Stimulated activated CD4-positive, alpha-beta T cell treated with anti-CD3 and anti-CD28 coated beads, Interleukin-4, amount 100 ng/mL, for 48 hours (primary cell): ENCODE data around the gene SPTY2D1.
A peak's percentile ranks its signal among the peaks of the same experiment; 100 is the strongest.
"Not testable (repeated sequence)": the region's sequence is repeated elsewhere in the genome, so short reads cannot be mapped to it uniquely, and the experiment has no call there.

Experiments
- DNase-seq, 2 donors: peaks; one replicate each; pipeline ENCODE4 v3.0.0-alpha.2; 2020; ENCODE audit warnings: low read depth in 2 of 2

SPTY2D1 gene

DNA sequence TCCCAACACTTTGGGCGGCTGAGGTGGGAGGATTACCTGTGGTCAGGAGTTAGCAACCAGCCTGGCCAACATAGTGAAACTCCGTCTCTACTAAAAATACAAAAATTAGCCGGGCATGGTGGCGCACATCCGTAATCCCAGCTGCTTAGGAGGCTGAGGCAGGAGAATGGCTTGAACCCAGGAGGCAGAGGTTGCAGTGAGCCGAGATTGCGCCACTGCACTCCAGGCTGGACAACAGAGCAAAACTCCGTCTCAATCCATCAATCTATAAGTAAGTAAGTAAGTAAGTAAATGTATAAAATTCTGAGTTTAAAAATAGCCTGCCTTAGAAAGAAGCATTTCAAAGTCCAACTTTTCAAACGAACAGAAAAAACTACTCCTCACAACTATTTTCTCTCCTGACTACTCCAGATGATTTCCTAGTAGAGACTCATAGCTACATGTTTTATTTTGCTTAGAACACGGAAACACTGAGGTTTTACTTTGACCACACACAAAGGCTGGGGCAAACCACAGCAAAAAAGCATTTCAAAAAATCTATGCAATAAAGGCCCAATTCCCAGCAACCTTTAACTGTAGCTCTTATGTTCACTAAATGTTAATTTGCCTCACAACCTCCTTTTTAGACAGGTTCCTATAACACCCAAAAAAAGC, 16.3 kb downstream of the SPTY2D1 start:
- DNase-seq: peak in 1 of 2 donors; percentile 4

DNA sequence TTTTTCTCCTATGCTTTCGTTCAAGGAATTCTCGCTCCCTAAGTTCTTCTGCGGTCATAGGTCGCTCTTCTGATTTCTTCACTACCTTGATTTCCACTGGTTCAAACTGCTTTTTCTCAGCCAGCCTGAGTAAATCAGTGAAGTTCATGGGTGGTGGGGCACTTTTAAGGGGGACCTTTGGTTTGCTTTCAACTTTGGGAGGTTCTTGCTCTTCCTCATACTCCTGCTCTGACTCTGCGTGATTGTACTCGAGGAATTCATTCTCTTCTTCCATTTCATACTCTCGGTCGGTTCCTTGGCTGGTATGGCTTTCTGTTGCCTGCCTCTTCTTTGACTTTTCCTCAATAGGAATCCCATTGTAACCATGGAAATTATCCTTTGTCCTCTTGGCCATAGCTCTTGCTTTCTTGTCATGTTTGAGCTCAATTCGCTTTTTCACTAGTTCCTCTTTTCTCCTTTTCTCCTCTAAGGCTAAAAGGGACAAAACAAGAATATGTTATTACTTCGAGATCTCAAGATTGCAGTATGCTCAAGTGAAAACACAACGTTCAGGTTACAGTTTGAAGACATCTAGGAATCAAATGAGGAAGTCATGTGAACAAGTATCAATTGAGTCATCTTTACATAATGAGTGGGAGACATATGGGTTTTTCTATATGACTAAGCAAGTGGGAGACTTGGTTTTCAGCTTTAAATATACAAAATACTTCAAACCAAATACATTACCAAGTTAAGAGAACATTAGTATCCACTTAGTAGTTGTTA, 18.3 kb downstream of the SPTY2D1 start:
- DNase-seq: no peak

GRCh38 chr11:18614667-18615066, 19.5 kb downstream of the SPTY2D1 start:
- no peak for DNase-seq

GRCh38 chr11:18612394-18612793, 21.7 kb downstream of the SPTY2D1 start:
- no peak for DNase-seq

GRCh38 chr11:18611196-18611595, 22.9 kb downstream of the SPTY2D1 start:
- DNase-seq: no peak

DNA sequence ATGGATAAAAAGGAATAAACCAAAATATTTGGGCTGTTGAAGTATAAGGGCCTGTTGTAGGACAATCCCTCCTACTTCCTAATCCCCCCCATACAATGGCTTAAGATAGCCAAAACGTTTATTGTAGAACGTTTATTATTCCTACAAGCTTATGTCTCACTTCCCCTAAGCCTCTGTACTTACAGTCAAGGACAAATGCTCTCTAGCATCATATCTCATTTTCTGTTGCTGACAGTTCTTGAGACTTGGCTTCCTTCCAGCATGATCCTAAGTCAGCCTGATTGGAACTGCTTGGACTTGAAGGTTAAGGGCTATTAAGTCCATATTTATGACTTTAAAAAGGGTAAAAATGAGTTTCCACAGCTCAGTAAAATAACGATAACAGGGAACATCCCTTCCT, 25.8 kb downstream of the SPTY2D1 start:
- no peak for DNase-seq

DNA sequence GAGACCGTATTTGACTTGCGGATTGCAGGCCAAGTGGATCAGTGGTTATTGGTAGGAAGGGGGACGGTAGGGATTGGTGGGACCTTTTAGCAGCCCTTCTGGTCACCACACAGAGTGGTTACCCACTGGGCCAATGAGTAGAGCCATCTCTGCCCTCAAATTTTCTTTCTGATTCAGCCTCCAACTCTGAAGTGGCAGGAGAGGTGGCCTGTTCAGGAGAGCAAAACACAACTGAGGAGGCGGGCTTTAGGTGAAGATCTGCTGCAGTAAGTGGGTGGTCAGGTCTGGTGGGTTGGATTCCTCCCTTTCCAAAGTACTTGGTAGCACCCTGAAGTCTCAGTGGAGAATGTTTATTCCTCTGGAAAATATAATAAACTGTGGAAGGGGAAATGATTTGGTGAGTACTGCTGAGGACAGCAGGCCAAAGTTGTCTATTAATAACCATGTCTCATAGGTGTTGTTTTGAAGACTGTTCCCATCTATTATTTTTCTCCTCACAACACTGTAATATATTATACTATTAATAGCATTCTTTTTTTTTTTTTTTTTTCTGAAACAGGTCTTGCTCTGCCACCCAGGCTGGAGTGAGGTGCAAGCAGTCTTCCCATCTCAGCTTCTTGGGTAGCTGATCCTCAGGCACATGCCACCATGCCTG, 33.1 kb downstream of the SPTY2D1 start:
- DNase-seq: no peak

DNA sequence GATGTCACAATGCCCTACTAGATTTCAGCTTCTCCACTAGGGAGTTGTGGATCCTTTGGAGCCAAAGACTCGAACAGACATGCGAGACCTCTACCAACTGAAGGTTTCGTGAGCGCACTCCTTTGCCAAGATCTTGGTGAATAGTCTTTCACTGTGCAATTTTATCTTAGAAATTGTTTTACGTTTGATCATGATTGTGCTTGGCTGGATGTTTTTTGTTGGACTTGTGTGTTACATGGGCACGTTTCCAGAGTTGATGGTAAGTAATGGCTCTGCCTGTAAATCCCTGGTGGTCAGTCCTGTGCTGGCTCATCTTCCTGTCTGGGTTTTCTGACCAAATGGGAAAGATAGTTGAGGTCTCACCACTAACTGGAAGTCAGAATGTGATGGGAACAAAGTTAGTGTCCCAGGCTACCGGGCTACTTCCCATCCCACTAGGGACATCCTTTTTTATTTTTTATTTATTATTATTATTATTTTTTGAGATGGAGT, 34.4 kb downstream of the SPTY2D1 start, which contains the start of gene MISFA:
MISFA (plus strand) TSS at position 51 of the 492 bp plus-strand sequence; CDS start at position 191, 140 bp downstream.
- DNase-seq: no peak

DNA sequence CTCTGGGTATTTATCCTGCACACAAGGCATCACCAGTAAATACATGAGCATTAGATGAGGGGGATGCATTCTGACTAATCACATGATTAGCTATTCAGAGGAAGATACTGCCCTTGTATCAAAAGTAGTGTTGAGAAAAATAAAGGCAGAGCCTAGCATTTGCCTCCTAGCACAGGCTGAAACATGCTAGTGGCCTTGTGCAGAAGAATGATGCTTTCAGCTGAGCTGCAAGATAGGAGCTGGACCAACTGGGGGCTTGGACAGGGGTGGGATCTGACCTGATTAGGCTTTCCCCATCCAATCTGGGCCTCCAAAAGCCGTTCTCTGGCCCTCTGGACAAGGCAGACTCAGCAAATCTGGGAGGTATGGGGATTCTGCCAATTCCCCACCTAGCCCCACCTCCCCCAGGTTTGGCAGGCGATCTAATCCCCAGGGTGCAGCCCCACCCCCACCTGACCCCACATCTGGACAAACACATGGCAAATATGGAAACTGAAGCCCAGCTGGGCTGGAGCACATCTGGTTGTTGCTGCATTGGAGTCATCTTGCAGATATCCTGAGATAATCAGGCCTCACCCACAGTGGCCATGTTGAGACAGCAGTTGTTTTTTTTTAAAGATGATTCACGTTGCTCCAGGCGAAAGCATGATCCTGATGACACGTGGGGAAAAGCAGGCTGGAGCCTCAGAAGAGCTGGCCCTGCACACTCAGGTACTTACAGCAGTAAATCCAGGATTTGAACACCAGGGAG, 39.0 kb downstream of the SPTY2D1 start:
- DNase-seq: no peak

GRCh38 chr11:18594088-18594487, 40.1 kb downstream of the SPTY2D1 start:
- not testable (repeated sequence) for DNase-seq

- no peak for DNase-seq
These were observed 43.6 kb downstream of the SPTY2D1 start for GRCh38 chr11:18590571-18590970.

DNA sequence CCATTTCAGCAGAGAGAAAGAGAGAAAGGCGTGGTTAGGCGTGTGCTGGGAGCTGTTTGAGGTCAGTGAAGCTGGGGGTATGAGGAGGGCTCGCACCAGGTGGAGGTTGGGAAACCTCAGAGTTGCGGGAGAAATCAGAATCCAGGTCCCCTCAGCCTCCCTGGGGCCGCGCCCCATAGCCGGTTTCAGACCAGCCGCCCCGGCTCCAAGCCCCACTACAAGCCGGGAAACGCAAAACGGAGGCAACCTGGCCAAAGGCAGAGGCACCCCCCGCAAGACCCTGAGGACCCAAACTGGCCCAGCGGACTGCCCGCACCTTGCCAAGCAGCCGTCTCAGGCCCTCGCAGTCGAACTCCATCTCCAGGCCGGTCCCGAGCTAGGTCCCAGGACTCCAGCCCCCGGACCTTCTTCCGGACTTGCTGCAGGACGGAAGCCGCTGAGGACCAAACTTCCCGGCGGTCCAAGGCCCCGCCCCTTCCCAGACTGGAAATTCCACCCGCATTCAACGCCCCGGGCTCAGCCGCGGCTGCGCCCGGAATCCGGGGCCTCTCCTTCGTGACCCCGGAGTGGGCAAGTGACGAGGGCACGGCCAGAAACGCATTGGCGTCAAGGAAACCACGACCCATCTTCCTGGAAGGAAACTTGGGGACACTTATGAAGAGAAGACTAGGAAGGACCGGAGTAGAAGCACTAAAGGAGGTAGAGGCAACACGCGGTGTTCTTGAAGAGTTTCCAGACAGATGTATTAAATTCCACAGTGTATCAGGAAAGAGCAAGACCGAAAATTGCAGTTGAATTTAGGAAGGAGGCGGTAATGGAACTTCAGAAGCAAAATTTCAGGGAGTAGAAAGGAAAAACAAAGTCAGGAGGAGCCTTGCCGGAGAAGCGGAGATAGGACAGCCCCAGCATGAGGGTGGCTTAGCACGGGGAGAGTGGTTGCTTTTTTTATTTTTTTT, 45.6 kb downstream of the SPTY2D1 start, which contains the start of gene UEVLD:
UEVLD (minus strand) TSS at position 438 of the 956 bp plus-strand sequence; CDS start at position 358, 80 bp downstream.
- peak; percentile 59 to 73 for DNase-seq

- DNase-seq: no peak
These were observed 52.3 kb downstream of the SPTY2D1 start for GRCh38 chr11:18581825-18582224.

DNA sequence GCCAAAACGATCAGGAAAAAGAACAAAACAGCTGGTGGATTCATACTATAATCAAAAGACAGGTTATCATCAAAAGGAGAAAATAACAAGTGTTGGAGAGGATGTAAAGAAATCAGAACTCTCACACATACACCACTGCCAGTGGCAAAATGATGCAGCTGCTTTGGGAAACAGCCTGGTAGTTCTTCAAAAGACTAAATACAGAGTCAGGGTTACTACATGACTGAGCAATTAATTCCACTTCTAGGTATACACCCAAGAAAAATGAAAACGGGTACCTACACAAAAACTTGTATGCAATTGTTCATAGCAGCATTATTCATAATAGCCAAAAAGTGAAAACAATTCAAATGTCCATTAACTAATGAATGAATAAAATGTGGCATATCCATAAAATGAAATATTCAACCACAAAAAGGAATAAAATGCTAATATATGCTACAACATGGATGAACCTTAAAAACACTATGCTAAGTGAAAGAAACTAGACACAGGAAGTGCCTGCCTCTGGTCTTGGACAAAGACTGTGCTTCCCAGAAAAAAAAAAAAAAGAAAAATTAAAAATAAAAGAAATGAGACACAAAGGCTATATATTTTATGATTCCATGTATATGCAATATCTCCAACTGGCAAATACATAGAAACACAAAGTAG, 53.9 kb downstream of the SPTY2D1 start:
- DNase-seq: no peak

- DNase-seq: no peak
These were observed 55.1 kb downstream of the SPTY2D1 start for GRCh38 chr11:18578975-18579598.

GRCh38 chr11:18575361-18575760, 58.8 kb downstream of the SPTY2D1 start:
- no peak for DNase-seq

GRCh38 chr11:18567081-18567480, 67.1 kb downstream of the SPTY2D1 start:
- no peak for DNase-seq

DNA sequence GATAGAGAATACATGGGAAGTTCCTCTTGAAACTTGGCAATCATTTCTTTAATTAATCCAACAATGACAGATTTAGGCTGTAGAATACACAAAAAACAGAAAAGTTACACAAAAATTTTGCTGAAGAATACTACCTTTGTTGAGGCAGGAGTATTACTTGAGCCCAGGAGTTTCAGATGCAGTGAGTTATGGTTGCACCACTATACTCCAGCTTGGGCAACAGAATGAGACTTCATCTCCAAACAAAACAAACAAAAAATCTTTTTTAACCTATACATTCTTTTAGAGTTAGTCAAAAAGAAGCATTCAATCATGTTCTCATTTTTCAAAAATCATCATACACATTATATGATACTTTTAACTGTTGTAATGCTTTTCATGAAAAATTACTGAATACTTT, 67.7 kb downstream of the SPTY2D1 start:
- DNase-seq: no peak

DNA sequence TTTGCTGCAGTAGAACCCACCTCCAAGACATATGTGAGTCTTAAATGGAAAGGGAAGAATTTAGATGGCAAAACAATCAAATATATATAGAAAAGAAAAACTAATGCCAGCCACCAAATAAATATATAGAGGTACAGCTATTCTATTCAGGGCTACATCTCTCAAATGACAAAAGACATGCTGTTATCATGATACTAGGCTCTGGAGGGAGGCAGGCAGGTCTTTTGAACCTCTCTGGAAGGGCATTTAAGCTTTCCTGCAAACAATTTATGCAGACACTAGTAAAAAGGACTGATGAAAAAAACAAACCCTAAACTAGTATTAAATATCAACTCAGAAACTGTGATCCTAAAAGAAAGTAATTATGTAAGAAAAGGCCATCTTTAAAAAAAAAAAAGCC, 70.0 kb downstream of the SPTY2D1 start:
- no peak for DNase-seq
